Activated B cell treated with CpG ODN at 0.5 μM for 24 hours (primary cell): ENCODE measurements around the gene CRADD. TPM values are rescaled to one million over a fixed set of nuclear protein-coding genes. Genes with fewer than 3 reads are reported as not detected.

Experiments
- ATAC-seq: fragments of 200-7000 bp; cut with Tn5 transposase; one replicate; pipeline ENCODE4 v1.10.0; 2021; ENCODE audit warnings: low read depth, mild to moderate bottlenecking, moderate library complexity
- CTCF ChIA-PET: fragments of 350-600 bp; sonication (Branson Sonifier 250); formaldehyde crosslinking; loops from one replicate; lab custom pipeline; 2021; ENCODE audit warnings: antibody characterized with exemption; lab: Charles Lee
- POLR2A ChIA-PET: fragments of 350-600 bp; sonication (Branson Sonifier 250); formaldehyde crosslinking; loops from one replicate; lab custom pipeline; 2021; ENCODE audit warnings: antibody characterized with exemption; lab: Charles Lee
- DNase-seq: peaks from one replicate; pipeline ENCODE4 v3.0.0; 2022
- H3K27ac Mint-ChIP-seq: one replicate; pipeline ENCODE4 v1.8.0; 2020; ENCODE audit warnings: mixed read lengths
- H3K27me3 Mint-ChIP-seq: one replicate; pipeline ENCODE4 v1.8.0; 2021; ENCODE audit warnings: mixed read lengths
- H3K36me3 Mint-ChIP-seq: one replicate; pipeline ENCODE4 v1.8.0; 2021; ENCODE audit warnings: low read depth, mixed read lengths
- H3K4me1 Mint-ChIP-seq: one replicate; pipeline ENCODE4 v1.8.0; 2021; ENCODE audit warnings: mixed read lengths
- H3K4me3 Mint-ChIP-seq: one replicate; pipeline ENCODE4 v1.8.0; 2020; ENCODE audit warnings: mild to moderate bottlenecking, mixed read lengths
- H3K9me3 Mint-ChIP-seq: one replicate; pipeline ENCODE4 v1.8.0; 2020; ENCODE audit warnings: mixed read lengths
- CTCF ChIP-seq: fragments of 200-600 bp; IDR thresholded peaks from one replicate; pipeline ENCODE4 v1.8.0; 2022; ENCODE audit warnings: antibody characterized with exemption, mild to moderate bottlenecking
- intact Hi-C: fragments of 100-400 bp; cut with micrococcal nuclease; formaldehyde crosslinking; loops from one replicate; pipeline ENCODE4 v1.15.1; 2024
- total RNA-seq: library from RNA; stranded (reverse); gene quantifications from 2 replicates; pipeline ENCODE4 v1.2.3, GENCODE V29; 2022

The CRADD gene
- total RNA-seq, 1 donor from 2014 or later, result 15.3 TPM

- Mint-ChIP-seq H3K4me1 (peaks cover 30% of the 10 kb centered on the region), H3K36me3 (peaks cover 5% of the 10 kb centered on the region), H3K4me3 (no peak overlapping the region), H3K27ac (peak overlapping the region; percentile 24), H3K9me3 (peaks cover 6% of the 10 kb centered on the region), H3K27me3 (no peaks in the 10 kb centered on the region)
- CTCF ChIA-PET, result interaction anchor here (1.2 to 1.3 kb wide), 2 partner anchors 11 to 18 kb away, joined by 3 read pairs; no protein-coding TSS in a partner anchor
- TF ChIP-seq CTCF, result no peak
- intact Hi-C loops, result no loop called here
- DNase-seq (no peak), ATAC-seq (no peak)
- POLR2A ChIA-PET, result interaction anchor here (0.6 kb wide), 1 partner anchor 106 kb away, joined by 6 read pairs; no protein-coding TSS in a partner anchor
These were observed 107.3 kb downstream of the CRADD start for GRCh38 chr12:93784339-93785086.

GRCh38 chr12:93785249-93786010, 108.3 kb downstream of the CRADD start:
- no peak overlapping the region for H3K4me3 Mint-ChIP-seq
- intact Hi-C loops, result no loop called here
- TF ChIP-seq CTCF, result no peak
- DNase-seq (no peak), ATAC-seq (peak; percentile 86)
- H3K27ac Mint-ChIP-seq, result peak overlapping the region; percentile 10
- CTCF ChIA-PET, result interaction anchor here (1.2 to 1.3 kb wide), 2 partner anchors 11 to 18 kb away, joined by 3 read pairs; no protein-coding TSS in a partner anchor
- H3K9me3 Mint-ChIP-seq, result peaks cover 6% of the 10 kb centered on the region
- peaks cover 31% of the 10 kb centered on the region for H3K4me1 Mint-ChIP-seq
- peaks cover 5% of the 10 kb centered on the region for H3K36me3 Mint-ChIP-seq
- H3K27me3 Mint-ChIP-seq, result no peaks in the 10 kb centered on the region
- POLR2A ChIA-PET, result no interaction called here

- Mint-ChIP-seq H3K27me3 (no peaks in the 10 kb centered on the region), H3K9me3 (peaks cover 3% of the 10 kb centered on the region), H3K27ac (no peak overlapping the region), H3K36me3 (peaks cover 2% of the 10 kb centered on the region), H3K4me1 (peaks cover 31% of the 10 kb centered on the region), H3K4me3 (no peak overlapping the region)
- TF ChIP-seq CTCF, result no peak
- POLR2A ChIA-PET, result no interaction called here
- ATAC-seq (no peak), DNase-seq (no peak)
- CTCF ChIA-PET, result no interaction called here
- intact Hi-C loops, result no loop called here
These were observed 109.7 kb downstream of the CRADD start for GRCh38 chr12:93786656-93787397.

GRCh38 chr12:93788853-93789252, 111.7 kb downstream of the CRADD start:
- CTCF ChIA-PET, result no interaction called here
- H3K9me3 Mint-ChIP-seq, result peaks cover 3% of the 10 kb centered on the region
- intact Hi-C loops, result no loop called here
- no peak for DNase-seq
- H3K4me3 Mint-ChIP-seq, result no peak overlapping the region
- H3K27me3 Mint-ChIP-seq, result no peaks in the 10 kb centered on the region
- no peak for TF ChIP-seq CTCF
- POLR2A ChIA-PET, result no interaction called here
- peaks cover 28% of the 10 kb centered on the region for H3K4me1 Mint-ChIP-seq
- H3K27ac Mint-ChIP-seq, result no peak overlapping the region
- ATAC-seq, result no peak
- peaks cover 2% of the 10 kb centered on the region for H3K36me3 Mint-ChIP-seq
